SH-SY5Y (cell line): ENCODE data around the gene GULP1.

Experiments used
- GATA2 ChIP-seq: IDR thresholded peaks from 2 replicates; pipeline ENCODE4 v1.6.1; 2011; ENCODE audit warnings: mild to moderate bottlenecking, low read depth, low read length
- GATA3 ChIP-seq: IDR thresholded peaks from 2 replicates; pipeline ENCODE4 v1.6.1; 2011; ENCODE audit warnings: low read depth, mild to moderate bottlenecking, low read length, moderate library complexity

GRCh38 chr2:188519136-188519535 is 227.5 kb downstream of the GULP1 start:
- TF ChIP-seq GATA2 (no peak), GATA3 (no peak)
